ENCODE measurements around the gene MBD2.

GRCh38 chr18:54228364-54228763 is 3.9 kb upstream of the MBD2 start:
- TF ChIP-seq CTCF (IDR thresholded peaks at IDR 0.05) (no peak), POLR2A (IDR thresholded peaks at IDR 0.05) (no peak)
